Thyroid gland (tissue), 4 donors: Measurements from ENCODE around the gene ALKBH2.

Source experiments
- CTCF ChIP-seq, 6 experiments: fragments of 200-600 bp in 3 of 6; fragments of 450-650 bp in 3 of 6; sonication (generic) in 3 of 6; IDR thresholded peaks; one replicate each; pipeline ENCODE4 v1.5.1; 2016 to 2019; ENCODE audit warnings: antibody characterized with exemption in 6 of 6, mild to moderate bottlenecking in 2 of 6, inconsistent platforms in 1 of 6, moderate library complexity in 1 of 6
- POLR2A ChIP-seq, 2 donors: fragments of 450-650 bp; IDR thresholded peaks; one replicate each; pipeline ENCODE4 v1.6.1; 2017; ENCODE audit warnings: antibody characterized with exemption in 2 of 2, mild to moderate bottlenecking in 2 of 2, moderate library complexity in 1 of 2

- TF ChIP-seq CTCF (IDR thresholded peaks at IDR 0.05): no peak
- no peak for TF ChIP-seq POLR2A (IDR thresholded peaks at IDR 0.05)
These were observed 47.3 kb upstream of the ALKBH2 start for GRCh38 chr12:109140560-109140959.
